DMS153 treated with DMSO at 0.1 percent for 48 hours (cell line): ENCODE results near the gene GNG7.
"Not testable (repeated sequence)": the region's sequence is repeated elsewhere in the genome, so short reads cannot be mapped to it uniquely, and the experiment has no call there.

Experiments
- DNase-seq: peaks from one replicate; lab custom pipeline; 2025; ENCODE audit not compliant: unreplicated experiment; lab: John Stamatoyannopoulos, UW

Gene GNG7

DNA sequence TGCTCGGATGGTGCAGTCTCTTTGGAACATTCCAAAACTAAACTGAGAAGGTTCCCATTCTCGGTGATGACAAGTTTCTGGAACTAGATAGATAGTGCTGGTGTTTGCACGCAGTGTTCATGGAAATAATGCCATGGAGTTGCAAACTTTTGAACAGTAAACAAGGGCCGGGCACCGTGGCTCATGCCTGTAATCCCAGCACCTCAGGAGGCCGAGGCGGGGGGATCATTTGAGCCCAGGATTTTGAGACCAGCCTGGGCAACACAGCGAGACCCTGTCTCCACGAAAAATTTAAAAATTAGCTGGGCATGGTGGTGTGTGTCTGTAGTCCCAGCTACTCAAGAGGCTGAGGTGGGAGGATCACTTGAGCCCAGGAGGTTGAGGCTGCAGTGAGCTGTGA, 95.7 kb downstream of the GNG7 start:
- not testable (repeated sequence) for DNase-seq

DNA sequence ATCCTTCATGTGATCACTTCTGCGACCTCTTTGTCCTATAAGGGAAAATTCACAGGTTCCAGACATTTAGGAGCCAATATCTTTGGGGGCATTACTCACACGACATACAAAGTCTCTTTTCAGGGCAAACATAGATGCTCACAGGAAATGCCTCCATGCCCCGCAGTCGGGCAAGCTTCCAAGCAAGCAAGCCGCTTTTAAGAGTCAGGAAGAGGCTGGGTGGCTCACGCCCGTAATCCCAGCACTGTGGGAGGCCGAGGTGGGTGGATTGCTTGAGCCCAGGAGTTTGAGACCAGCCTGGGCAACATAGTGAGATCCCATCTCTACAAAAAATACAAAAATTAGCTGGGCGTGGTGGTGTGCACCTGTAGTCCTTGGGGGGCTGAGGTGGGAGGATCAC, 96.6 kb downstream of the GNG7 start:
- DNase-seq, result not testable (repeated sequence)

DNA sequence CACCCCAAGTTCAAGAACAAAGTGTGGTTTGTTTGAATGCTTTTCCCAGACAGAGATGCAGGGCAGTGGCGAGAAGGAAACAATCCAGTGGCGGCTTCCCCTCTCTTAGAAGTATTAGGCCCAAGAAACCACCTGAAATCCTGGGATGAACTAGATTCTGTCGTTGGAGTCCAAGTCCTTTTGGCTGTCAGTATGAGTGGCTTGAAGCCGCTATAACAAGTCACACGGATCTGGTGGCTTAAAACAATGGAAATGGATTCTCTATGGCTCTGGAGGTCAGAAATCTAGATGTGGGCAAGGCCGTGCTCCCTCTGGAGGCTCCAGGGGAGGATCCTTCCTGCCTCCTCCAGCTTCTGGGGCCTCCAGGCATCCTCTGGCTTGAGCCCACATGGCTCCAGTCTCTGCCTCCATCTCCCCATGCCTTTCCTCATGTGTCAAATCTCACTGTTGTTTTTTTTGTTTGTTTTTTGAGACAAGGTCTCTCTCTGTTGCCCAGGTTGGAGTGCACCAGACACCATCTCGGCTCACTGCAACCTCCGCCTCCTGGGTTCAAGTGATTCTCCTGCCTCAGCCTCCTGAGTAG, 97.7 kb downstream of the GNG7 start:
- DNase-seq, result no peak

DNA sequence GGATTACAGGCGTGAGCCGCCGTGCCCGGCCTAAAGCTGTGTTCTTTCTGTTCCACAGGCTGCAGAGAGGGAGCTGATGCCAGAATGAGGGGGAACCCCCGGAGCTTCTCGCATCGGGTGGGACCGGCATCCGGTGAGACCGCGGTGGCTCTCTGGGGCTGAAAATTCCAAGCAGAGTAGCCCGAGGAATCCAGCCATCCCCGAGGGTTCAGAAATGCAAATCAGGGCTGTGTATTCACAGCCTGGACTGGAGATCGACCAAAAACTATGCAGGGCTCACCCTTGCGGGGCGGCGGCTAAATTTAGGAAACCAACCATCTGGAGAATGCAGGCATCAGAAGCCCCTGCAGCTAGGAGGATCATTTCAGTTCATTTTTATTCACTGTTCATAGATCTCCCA, 99.2 kb downstream of the GNG7 start:
- no peak for DNase-seq

DNA sequence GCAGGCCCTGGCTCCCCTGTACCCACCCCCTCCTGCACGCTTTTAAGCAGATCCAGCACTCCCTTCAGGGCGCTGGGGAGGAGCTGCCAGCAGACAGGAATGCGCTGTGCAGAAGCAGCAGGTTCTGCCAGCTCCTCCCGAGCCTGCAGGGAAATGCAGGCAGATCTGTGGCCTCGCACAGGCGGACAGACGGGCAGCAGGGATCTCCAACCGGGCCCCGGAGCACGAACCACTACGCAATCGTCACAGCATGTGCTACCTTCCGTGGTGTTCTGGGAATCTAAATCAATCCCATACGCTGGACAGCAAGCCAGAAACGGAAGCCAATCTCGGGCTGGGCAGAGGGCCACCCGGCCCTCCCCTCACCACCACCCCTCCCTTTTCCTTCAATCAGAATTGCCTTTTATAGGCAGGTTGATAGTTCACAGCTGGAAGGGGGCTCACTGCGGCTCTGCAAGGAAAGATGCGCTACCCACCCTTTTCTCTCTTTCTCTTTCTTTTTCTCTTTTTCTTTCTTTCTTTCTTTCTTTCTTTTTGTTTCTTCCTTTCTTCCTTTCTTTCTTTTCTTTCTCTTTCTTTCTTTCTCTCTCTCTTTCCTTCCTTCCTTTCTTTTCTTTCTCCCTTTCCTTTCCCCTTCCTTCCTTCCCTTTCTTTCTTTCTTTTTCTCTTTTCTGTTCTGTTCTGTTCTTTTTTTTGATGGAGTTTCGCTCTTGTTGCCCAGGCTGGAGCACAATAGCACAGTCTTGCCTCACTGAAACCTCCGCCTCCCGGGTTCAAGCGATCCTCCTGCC, 99.9 kb downstream of the GNG7 start:
- DNase-seq, result no peak

GRCh38 chr19:2600914-2601870, 101.3 kb downstream of the GNG7 start:
- no peak for DNase-seq

DNA sequence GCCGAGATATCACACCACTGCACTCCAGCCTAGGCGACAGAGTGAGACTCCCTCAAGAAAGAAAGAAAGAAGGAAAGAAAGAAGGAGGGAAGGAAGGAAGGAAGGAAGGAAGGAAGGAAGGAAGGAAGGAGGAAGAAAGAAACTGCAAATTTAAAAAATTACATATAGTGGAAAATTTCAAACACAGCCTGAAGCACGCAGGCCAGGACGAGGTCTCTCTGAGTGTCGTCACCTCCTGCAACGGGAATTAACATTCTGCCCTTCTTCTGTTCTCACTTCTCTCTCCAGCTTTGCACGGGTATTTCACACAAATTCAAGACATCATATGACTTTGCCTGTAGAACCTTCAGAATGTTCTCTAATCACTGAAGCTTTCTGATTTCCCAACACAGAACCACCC, 108.2 kb downstream of the GNG7 start:
- no peak for DNase-seq

GRCh38 chr19:2592824-2593223, 109.7 kb downstream of the GNG7 start:
- DNase-seq, result no peak

DNA sequence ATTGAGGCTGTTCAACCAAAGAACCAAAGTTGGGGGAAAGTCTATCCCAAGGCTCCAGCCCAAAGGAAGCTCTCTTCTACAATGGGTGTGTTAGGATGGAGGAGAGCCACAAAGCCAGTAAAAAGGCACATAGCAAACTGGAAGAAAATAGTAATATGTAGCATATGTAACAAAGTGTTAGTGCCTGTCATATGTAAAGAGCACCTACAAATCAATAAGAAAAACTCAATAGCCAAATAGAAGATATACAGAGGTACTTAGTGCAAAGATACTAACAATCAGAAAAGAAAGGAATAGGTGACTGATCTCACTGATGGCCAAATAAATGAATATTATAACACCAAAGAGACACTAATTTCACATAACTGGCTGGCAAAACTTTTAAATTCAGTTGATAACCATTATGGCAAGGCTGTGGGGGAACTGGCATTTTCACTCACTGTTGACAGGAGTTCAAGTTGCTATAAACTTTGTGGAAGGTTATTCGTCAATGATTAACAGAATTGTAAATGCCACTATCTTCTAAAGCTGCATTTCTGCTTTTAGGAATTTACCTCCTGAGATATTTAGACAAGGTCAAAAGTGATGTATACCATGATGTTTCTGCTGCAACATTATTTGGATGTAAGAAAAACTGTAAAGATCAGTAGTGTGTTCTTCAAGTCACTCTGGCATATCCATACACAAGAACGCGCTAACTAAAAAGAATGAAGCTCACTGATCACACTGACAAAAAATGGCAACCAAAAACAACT, 110.8 kb downstream of the GNG7 start:
- DNase-seq, result no peak

DNA sequence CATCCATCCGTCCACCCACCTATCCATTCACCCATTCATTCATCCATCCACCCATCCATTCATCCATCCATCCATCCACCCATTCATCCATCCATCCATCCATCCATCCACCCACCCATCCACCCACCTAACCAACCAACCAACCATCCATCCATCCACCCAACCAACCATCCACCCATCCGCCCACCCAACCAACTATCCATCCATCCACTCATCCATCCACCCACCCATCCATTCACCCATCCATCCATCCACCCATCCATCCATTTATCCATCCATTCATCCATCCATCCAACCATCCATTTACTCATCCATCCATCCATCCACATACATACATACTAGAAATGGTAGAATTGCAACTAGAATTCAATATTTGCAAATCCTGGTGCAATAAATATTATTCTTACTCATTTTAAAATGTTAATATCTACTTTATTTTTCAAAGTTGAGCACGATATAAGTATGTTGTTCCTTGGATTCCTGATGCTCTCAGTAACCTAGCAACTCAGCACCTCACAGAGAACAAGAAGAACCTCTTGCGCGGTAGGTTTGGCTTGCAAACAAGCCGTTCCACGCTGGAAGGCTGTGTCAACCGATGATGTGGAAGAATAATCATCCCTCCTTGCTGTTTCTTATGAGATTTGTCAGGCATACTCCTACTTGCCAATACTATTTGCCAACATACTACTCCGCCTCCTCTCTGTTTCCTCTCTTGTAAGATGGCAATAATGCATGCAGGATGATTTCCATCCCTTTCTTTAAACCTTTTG, 111.7 kb downstream of the GNG7 start:
- no peak for DNase-seq

DNA sequence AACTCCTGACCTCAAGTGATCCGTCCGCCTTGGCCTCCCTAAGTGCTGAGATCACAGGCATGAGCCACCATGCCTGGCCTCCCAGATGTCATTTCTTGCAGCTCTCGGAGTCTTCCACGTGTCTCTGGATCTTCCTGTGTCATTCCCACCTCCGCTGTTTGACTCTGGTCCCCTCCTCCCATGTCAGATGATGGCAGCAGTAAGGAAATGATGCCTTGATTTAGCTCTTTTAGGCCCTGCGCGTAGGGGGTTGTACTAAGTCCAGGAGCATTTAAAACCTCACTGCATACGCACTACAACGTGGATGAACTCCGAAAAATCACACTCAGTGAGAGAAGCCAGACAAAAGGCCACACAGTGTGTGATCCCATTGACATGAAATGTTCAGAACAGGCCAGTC, 113.1 kb downstream of the GNG7 start:
- DNase-seq, result no peak

DNA sequence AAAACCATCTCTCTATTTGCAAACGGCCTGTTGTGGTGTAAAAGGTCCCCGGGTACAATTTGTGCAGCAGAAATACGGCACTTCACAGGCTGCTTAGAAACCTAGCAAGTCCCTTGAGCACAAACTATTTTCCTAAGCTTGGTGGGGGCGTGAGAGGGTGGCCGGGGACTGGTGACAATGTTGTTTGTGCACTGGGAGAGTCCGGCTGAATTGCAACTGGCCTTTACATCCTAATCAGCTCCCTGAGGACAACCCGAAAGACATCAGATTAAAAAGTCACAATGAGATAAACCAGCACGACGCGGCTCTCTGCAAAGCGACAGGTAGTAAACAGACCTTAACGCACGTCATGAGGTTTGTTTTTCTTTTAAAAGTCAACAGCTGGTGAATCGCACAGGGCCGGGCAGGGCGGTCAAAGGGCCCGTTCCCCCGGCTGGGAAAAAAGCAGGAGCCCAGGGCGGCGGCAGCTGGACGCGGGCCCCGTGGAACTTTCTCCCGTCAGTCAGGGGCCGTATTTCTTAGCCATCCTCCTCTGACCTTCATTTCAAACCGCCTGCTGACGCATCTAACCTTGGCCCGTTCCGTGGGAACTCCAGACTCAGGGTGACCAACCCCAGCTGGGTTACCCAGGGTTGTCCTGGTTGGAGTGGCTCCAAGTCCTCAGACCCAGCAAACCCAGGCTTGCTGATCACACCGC, 114.3 kb downstream of the GNG7 start:
- no peak for DNase-seq

DNA sequence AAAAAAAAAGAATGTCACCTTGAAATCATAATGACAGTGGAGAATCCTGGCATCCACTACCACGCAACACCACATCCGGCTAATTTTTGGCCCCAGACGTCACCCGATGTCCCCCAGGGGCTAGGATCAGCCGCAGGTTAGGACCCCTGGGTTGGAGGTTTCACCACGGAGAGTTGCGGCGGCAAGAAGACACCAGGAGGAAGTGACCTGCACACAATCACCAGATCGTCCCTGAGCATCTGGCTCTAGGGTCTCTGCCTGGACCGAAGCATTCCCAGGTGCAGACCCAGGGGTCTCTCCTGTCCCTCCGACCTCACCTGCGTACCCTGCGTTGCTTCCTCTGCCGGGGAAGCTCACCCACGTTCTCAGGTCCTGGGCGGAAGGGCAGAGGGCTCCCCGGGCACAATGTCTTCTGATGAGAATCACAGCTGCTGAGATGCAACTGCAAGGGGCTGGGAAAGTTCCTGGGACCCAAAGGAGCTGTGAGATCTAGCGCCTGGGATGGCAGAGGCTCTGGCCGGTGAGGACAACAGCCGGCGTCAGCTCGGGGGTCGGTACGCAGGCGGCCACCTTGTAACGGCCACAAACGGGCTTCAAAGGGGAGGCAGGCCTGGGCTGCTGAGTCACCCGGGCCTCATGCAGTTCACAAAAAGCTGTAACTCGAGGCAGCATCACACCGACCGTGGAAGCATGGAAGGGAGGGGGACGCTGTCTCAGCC, 115.3 kb downstream of the GNG7 start:
- no peak for DNase-seq

- no peak for DNase-seq
These were observed 116.3 kb downstream of the GNG7 start for GRCh38 chr19:2586196-2586595.

DNA sequence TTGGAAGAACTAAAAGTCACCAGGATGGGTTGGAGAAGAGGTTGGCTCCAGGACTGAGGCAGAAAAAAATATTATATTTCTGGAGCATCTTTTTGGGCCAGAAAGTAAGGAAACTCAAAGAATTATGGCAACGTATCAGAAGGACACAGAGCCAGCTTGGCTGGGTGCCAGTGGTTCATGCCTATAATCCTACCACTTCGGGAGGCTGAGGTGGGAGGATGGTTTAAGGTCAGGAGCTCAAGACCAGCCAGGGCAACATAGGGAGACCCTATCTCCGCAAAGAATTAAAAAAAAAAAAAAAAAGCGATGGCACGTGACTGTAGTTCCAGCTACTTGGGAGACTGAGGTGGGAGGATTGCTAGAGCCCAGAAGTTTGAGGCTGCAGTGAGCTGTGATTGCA, 118.5 kb downstream of the GNG7 start:
- DNase-seq, result no peak

DNA sequence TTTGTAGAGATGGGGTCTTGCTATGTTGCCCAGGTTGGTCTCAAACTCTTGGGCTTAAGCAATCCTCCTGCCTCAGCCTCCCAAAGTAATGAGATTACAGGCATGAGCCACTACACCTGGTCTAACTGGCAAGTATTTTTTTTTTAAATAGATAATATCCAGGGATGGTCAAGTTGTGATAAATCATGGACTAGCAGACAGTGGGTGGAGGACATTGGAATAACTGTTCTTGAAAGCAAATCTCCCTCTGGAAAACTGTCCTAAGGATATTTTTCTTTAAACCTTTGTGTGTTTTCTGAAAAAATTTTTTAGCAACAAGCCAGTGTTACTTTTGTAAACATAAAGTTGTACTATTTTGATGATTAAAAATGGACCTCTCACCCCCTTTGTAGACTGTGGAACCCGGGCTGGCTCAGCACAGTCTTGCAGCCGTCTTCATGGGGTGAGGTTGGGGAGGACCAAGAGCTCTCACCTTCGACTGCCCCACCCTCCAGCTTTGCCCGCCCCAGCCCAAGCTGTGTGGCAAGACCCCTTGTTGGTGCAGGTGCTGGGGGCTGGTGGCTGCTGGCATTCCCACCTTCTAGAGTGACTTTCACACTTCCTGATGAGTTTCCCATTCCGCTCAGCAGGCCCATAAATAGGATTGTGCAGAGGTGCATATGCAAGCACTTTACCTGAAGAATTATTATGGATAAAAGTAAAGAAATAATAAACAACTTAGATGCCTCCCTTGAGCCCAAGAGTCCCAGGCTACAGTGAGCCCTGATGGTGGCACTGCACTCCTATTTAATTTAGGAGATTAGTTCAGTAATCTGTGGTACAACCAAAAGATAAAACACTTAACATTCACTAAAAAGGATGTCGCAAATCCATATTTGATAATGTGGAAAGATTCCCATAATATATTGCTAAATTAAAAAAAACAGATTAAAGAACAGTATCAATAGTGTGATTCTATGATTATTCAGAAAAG, 119.2 kb downstream of the GNG7 start:
- DNase-seq, result no peak

DNA sequence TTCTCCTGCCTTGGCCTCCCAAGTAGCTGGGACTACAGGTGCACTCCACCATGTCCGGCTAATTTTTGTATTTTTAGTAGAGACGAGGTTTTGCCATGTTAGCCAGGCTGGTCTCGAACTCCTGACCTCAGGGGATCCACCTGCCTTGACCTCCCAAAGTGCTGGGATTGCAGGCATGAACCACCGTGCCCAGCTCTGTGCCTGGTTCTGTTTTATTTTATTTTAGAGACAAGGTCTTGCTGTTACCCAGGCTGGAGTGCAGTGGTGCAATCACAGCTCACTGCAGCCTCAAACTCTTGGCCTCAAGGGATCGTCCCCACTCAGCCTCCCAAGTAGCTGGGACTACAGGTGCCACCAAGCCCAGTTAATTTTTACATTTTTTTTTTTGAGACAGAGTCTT, 122.1 kb downstream of the GNG7 start:
- DNase-seq, result not testable (repeated sequence)
